Brain microvascular endothelial cell (primary cell): ENCODE results near the gene IGFBP2.

Experiments
- DNase-seq: peaks from one replicate; pipeline ENCODE4 v3.0.0-alpha.2; 2020
- H3K27ac ChIP-seq: fragments of 250-450 bp; sonication (Bioruptor Pico); 2 replicates; pipeline ENCODE4 v1.5.1; 2020; ENCODE audit warnings: mild to moderate bottlenecking, moderate library complexity
- H3K27me3 ChIP-seq: fragments of 250-450 bp; sonication (Bioruptor Pico); replicated peaks from 2 replicates; pipeline ENCODE4 v1.5.1; 2020; ENCODE audit warnings: mild to moderate bottlenecking
- H3K36me3 ChIP-seq: fragments of 250-450 bp; sonication (Bioruptor Pico); replicated peaks from 2 replicates; pipeline ENCODE4 v1.5.1; 2020; ENCODE audit warnings: mild to moderate bottlenecking
- H3K4me3 ChIP-seq: 2 replicates; pipeline ENCODE4 v1.5.1; 2011; ENCODE audit warnings: low read depth, mild to moderate bottlenecking, control low read depth, low read length, moderate library complexity
- in situ Hi-C: cut with HindIII; loops from 2 replicates; pipeline ENCODE4 v1.10.0; 2017; ENCODE audit warnings: low sequenced_read_pairs, low pct_ligation_motif_present
- TF ChIP-seq, protein P1 (sequence below): IDR thresholded peaks from 2 replicates; pipeline ENCODE4 v1.5.1; 2011; ENCODE audit warnings: low read depth, mild to moderate bottlenecking, moderate library complexity, low read length, control low read depth, inconsistent platforms; ENCODE audit errors: missing control alignments

IGFBP2 gene

DNA sequence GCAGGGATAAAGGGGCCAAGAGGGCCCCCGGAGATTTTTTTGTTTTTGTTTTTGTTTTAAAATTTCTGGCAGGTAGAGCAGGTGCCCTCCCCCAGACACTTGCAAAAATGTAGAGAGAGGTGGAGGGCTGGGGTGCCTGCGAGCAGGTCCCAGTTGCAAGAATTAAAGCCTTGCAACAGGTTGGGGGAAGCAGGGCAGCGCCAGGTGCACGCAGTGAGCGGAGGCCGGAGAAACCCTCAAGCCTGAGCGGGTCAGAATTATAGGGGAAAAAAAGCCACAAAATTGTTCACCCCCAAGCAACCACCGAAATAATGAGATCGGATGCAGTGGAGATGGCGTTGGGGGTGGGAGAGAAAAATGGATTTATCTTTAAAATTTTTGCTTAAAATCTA lies 61.6 kb downstream of the IGFBP2 start:
- DNase-seq: no peak
- Histone ChIP-seq H3K4me3 (peak overlapping the region; percentile 50), H3K36me3 (no peaks in the 10 kb centered on the region), H3K27me3 (no peaks in the 10 kb centered on the region), H3K27ac (no peak overlapping the region)
- in situ Hi-C loops: loop anchor here (25.0 kb wide), 1 partner anchor 817 kb away; no protein-coding TSS in a partner anchor
- TF ChIP-seq, protein P1, sequence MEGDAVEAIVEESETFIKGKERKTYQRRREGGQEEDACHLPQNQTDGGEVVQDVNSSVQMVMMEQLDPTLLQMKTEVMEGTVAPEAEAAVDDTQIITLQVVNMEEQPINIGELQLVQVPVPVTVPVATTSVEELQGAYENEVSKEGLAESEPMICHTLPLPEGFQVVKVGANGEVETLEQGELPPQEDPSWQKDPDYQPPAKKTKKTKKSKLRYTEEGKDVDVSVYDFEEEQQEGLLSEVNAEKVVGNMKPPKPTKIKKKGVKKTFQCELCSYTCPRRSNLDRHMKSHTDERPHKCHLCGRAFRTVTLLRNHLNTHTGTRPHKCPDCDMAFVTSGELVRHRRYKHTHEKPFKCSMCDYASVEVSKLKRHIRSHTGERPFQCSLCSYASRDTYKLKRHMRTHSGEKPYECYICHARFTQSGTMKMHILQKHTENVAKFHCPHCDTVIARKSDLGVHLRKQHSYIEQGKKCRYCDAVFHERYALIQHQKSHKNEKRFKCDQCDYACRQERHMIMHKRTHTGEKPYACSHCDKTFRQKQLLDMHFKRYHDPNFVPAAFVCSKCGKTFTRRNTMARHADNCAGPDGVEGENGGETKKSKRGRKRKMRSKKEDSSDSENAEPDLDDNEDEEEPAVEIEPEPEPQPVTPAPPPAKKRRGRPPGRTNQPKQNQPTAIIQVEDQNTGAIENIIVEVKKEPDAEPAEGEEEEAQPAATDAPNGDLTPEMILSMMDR: no peak

DNA sequence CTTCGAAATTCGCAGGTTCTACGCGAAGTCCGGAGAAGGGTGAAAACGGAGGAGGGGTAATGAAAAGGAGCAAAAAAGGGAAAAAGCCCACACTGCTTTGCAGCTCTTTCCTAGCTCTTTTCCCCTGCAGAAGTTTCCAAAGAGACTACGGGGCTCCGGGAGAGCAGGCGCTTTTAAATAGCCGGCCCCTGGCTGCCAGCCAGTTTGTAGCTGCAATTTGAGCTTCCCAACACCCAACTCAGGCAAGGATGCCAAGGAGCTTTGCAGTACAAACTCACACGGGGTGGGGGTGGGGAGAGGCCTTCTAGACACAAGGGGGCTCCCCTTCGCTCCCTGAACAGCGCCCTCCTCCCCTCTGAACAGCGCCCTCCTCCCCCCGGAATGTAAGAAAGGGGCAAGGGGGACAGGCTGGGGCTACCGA lies 62.2 kb downstream of the IGFBP2 start, which contains the start of gene IGFBP5:
IGFBP5 (minus strand) TSS at position 149 of the 421 bp plus-strand sequence. CDS start 774 bp downstream, outside the sequence.
- peak within 1 kb of the TSS; percentile 50 for H3K4me3 ChIP-seq
- DNase-seq: peak; percentile 61
- in situ Hi-C loops: loop anchor here (25.0 kb wide), 1 partner anchor 817 kb away; no protein-coding TSS in a partner anchor
- TF ChIP-seq, protein P1: peak; percentile 45
- H3K27ac ChIP-seq: no peak within 1 kb of the TSS
- no peaks in the 10 kb centered on the region for H3K36me3 ChIP-seq
- no peaks in the 10 kb centered on the region for H3K27me3 ChIP-seq

DNA sequence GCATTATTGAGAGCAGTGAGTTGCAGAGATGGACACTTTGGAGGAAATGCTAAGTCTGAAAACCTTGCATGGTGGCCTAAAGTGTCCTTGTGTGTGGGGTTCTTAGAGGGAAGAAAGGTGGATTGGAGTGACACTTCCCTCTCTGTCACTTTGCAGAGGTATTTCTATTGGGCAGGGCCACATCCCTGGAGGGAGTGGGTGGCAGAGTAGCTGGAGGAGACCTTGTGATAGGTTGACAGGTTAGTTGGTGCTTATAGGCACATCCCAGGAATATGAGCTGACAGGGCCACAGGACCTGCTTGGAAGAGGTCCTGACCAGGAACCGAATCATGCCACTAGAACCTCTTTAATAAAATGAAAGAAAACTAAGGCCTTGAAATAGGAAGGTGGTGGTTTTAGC lies 63.1 kb downstream of the IGFBP2 start:
- Histone ChIP-seq H3K27me3 (no peaks in the 10 kb centered on the region), H3K36me3 (no peaks in the 10 kb centered on the region), H3K27ac (no peak overlapping the region), H3K4me3 (no peak overlapping the region)
- in situ Hi-C loops: loop anchor here (25.0 kb wide), 1 partner anchor 816 kb away; no protein-coding TSS in a partner anchor
- DNase-seq: no peak
- TF ChIP-seq, protein P1: no peak

DNA sequence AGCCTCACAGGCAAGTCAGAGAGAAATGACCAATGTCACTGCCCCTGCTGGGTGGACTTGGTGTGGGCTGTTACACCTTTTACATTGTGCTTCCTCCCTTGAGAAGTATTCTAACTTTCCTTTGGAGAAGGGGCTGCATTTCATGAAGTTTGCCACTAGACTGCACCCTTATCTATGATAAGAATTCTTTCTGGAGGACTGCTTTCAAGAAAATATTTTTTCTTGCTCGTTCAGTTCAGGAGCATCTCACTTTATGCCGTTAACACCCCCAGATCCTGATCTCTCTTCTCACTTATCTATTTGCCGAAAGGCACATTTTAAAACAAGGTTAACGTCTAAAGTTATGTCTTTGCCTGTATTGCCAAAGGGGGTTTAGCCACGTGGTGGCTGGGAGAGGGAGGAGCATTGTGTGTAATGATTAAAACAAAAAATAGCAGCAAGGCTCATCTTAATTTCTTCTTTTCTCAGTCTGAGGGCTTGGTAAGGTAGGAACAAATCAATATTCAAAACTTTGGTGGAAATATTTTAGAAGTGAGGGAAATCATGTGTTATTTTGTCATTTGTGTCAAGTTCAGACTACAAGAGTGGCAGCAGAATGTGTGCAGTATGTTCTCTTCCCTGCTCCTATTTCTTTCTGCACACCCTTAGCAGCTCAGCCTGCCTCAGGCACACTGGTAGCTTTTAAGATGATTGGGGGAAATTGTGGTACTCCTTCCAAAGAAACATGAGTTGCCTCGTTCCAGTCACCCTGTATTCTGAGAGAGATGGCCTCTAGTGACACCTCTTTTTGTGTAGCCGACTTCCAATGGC lies 63.7 kb downstream of the IGFBP2 start:
- Histone ChIP-seq H3K27ac (no peak overlapping the region), H3K27me3 (no peaks in the 10 kb centered on the region), H3K4me3 (no peak overlapping the region), H3K36me3 (no peaks in the 10 kb centered on the region)
- DNase-seq: peak; percentile 29
- TF ChIP-seq, protein P1: peak; percentile 74
- in situ Hi-C loops: loop anchor here (25.0 kb wide), 1 partner anchor 815 kb away; no protein-coding TSS in a partner anchor

DNA sequence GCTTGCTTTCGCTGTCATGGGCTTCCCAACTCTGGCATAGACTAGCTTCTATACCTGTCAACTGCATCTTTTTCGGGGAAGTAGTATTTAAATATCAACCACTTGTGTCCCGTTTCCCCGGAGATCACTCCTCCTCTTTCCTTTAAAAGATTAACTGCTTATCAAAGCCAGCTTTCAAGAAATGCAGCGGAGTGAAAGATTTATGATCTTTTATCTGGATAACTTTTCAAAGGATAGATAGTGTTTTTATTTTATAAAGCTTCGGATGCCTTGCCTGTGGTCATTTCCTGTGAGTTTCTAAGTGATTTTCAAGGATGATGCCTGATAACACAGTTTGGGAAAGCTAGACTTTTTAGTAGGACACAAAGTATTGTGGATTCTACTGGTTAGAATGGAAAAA lies 65.1 kb downstream of the IGFBP2 start:
- H3K36me3 ChIP-seq: no peaks in the 10 kb centered on the region
- H3K27ac ChIP-seq: no peak overlapping the region
- TF ChIP-seq, protein P1: no peak
- no peaks in the 10 kb centered on the region for H3K27me3 ChIP-seq
- no peak overlapping the region for H3K4me3 ChIP-seq
- in situ Hi-C loops: loop anchor here (25.0 kb wide), 1 partner anchor 814 kb away; no protein-coding TSS in a partner anchor
- DNase-seq: no peak
